Breast epithelium (tissue), 3 donors: ENCODE data around the gene KCNQ2.

Experiments used
- POLR2A ChIP-seq: fragments of 450-650 bp; IDR thresholded peaks from one replicate; pipeline ENCODE4 v1.6.1; 2016; ENCODE audit warnings: antibody characterized with exemption, mild to moderate bottlenecking, moderate library complexity
- POLR2AphosphoS5 ChIP-seq, 3 donors: sonication (generic); formaldehyde crosslinking; IDR thresholded peaks; one replicate each; pipeline ENCODE4 v1.6.1; 2017; ENCODE audit warnings: antibody characterized with exemption in 3 of 3
- TF ChIP-seq, protein P1 (sequence below), 3 donors: fragments of 450-650 bp; IDR thresholded peaks; one replicate each; pipeline ENCODE4 v1.5.1; 2016 to 2017; ENCODE audit warnings: antibody characterized with exemption in 3 of 3, mild to moderate bottlenecking in 3 of 3, moderate library complexity in 3 of 3

DNA sequence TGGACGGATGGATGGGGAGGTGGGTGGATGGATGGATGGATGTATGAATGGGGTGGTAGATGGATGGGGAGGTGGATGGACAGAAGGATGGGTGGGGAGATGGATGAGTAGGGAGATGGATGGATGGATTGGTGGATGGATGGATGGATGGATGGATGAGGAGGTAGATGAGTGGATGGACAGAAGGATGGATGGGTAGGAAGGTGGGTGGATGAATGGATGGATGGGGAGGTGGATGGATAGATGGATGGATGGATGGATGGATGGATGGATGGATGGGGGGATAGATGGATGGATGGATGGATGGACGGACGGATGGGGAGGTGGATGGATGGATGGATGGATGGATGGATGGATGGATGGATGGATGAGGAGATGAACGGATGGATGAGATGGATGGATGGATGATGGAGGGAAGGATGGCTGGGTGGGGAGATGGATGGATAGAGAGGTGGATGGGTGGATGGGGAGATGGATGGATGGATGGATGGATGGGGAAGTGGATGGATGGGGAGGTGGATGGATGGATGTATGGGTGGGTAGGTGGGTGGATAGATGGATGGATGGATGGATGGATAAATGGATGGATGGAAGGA lies 19.3 kb upstream of the KCNQ2 start:
- TF ChIP-seq, protein P1, sequence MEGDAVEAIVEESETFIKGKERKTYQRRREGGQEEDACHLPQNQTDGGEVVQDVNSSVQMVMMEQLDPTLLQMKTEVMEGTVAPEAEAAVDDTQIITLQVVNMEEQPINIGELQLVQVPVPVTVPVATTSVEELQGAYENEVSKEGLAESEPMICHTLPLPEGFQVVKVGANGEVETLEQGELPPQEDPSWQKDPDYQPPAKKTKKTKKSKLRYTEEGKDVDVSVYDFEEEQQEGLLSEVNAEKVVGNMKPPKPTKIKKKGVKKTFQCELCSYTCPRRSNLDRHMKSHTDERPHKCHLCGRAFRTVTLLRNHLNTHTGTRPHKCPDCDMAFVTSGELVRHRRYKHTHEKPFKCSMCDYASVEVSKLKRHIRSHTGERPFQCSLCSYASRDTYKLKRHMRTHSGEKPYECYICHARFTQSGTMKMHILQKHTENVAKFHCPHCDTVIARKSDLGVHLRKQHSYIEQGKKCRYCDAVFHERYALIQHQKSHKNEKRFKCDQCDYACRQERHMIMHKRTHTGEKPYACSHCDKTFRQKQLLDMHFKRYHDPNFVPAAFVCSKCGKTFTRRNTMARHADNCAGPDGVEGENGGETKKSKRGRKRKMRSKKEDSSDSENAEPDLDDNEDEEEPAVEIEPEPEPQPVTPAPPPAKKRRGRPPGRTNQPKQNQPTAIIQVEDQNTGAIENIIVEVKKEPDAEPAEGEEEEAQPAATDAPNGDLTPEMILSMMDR (IDR thresholded peaks at IDR 0.05), result no peak
- no peak for TF ChIP-seq POLR2A
- TF ChIP-seq POLR2AphosphoS5 (IDR thresholded peaks at IDR 0.05), result no peak
